HG03064 (cell line): ENCODE results near the gene SNRNP27.
A peak's percentile ranks its signal among the peaks of the same experiment; 100 is the strongest.
"Not testable (repeated sequence)": the region's sequence is repeated elsewhere in the genome, so short reads cannot be mapped to it uniquely, and the experiment has no call there.

Experiments used
- ATAC-seq: cut with Tn5 transposase; IDR thresholded peaks from one replicate; pipeline ENCODE4 v1.9.1; 2021; ENCODE audit warnings: low read depth; ENCODE audit not compliant: unreplicated experiment

The SNRNP27 gene, protein sequence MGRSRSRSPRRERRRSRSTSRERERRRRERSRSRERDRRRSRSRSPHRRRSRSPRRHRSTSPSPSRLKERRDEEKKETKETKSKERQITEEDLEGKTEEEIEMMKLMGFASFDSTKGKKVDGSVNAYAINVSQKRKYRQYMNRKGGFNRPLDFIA

DNA sequence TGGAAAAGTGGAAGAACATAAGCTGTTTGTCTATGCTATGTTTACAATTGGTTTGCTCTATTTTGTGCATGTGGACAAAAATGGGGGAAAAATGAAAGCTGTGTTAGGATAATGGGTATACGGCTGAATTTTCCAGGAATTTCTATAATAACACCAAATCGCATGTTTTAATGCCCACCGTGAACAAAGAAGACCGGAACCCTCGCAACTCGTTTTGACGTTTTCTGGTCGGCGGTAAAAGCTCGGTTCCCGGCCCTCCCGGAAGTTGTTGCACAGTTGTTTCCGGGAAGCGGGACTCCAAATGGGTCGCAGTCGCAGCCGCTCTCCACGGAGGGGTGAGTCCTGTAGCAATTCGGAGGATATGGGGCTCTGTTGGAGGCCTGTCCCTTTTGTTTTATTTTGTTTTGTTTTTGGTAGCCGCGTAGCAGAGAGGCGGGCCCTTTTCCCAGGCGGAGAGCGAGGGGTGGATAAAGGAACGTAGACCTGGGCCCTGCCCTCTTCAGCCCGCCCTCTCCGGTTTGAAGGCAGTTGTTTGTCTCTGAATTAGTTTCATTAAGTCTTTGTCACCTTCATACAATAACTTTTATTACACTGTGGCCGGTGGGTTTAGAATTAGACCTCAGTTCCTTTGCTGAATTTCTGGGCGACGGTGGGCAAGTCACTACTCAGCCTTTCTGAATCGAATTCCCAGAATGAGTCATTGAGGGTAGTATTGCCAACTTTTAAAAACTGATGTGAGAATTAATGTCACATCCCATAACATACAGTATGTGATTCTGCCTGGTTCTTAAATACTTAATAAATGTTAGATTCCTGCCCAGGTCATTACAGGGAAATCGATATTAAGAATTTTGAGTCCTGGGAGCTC lies at the start of gene SNRNP27:
SNRNP27 (plus strand) TSS at position 273 of the 868 bp plus-strand sequence; CDS start at position 302, 29 bp downstream.
- peak; percentile 46 for ATAC-seq

DNA sequence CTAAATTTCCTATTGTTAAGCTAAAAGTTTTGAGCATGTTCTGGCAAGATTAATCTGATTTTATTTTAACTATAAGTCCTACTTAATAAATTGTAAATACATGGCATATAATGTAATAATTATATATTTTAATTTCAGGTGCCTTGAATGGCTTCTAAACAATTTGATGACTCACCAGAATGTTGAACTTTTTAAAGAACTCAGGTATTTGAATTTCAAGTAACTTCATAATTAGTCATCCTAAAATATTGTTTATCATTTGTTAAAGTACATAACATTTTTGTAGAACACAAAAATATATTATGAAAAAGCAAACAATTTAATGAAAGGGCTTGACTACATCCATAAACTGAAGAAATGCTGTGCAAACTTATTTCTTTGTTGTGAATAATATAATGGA lies 49.8 kb upstream of the SNRNP27 start:
- ATAC-seq: no peak

DNA sequence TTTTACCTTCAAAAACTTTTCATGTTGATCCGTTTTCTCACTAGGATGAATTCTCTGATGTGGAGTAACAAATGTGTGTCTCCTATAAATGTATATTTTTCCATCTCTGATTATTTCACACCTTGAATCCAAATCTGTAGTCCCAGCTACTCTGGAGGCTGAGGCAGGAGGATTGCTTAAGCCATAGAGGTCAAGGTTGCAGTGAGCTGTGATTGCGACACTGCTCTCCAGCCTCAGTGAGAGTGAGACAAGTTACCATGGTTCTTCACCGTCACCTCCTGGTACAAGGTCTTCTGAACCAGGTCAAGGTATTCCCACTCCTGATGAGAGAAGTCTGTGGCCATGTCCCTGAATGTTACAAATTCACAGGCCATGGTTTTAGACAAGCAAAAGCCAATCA lies 49.2 kb upstream of the SNRNP27 start:
- ATAC-seq: no peak

DNA sequence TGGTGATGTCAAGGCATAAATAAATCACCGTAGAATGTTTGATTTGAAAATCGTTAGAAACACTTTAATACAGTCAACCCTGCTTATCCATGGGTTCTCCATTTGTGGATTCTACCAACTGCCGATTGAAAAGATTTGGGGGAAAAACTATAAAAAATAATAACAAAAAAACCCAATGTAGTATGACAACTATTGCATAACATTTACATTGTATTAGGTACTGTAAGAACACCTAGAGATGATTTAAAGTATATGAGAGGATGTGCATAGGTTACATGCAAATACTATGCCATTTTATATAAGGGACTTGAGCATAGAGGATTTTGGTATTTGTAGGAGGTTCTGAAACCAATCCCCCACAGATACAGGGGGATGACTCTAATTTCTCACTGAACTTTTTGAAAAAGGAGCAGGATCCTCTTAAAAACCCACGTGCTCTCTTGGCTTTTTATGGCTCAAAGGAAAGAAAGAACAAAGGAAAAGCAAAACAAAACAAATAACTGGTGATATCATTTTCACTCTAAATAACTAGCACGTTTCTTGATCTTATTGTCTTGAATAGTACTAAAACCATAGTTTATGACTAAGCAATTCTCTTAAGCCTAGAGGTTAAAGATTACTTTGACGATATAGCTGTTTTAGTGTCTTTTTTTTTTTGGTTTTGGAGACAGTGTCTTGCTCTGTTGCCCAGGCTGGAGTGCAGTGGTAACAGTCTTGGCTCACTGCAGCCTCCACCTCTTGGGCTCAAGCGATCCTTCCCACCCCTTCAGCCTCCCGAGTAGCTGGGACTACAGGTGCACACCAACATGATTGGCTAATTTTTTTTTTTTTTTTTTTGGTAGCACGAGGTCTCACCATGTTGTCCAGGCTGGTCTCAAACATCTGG lies 47.3 kb upstream of the SNRNP27 start:
- ATAC-seq: no peak

DNA sequence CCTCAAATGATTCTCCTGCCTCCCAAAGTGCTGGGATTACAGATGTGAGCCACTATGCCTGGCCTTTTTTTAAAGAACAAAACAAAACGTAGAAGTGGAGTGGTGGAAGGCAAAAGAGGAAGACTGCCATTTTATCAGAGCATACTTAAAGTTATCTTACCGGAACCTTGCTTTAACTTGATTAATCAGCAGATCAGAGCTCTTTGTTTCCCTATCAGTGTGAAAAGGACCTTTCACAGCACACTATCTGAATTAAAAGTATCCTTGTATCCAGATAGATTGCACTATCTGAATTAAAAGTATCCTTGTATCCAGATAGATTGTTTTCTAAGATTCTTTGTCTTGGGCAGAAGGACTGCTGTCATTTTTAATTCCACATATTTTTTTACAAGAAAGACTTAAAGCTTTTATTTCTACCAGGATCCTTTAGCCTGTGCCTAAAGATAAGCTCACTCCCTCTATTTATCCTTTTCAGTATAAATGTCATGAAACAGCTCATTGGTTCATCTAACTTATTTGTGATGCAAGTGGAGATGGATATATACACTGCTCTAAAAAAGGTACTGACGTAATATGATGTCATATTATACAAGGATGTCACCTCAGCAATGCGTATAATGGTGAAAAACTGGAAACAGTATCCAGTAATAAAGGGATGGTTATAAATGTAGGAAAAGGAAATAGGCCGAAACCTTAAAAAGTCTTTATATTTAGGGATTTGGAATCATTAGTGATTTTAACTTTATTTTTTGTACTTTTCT lies 46.5 kb upstream of the SNRNP27 start:
- no peak for ATAC-seq

DNA sequence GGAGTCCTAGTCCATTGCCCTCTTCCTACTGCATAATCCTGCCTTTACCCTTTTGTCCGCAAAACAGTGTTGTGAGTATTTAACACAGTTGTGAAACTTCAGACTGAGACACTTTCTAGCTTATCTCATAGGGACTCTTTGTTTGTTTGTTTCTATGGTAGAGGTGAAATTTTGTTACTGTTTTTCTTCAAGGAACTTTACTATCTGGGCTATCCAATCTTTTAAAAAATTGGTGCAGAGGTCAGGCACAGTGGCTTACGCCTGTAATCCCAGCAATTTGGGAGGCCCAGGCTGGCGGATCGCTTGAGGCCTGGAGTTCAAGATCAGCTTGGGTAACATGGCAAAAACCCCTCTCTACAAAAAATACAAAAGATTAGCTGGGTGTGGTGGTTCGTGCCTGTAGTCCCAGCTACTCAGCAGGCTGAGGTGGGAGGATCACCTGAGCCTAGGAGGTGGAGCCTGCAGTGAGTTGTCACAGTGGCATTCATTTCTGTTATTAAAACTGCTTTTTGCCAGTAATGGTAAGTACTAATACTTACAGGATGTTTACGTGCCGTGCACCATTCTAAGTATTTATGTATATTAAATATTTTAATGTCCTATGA lies 45.5 kb upstream of the SNRNP27 start:
- ATAC-seq: no peak

DNA sequence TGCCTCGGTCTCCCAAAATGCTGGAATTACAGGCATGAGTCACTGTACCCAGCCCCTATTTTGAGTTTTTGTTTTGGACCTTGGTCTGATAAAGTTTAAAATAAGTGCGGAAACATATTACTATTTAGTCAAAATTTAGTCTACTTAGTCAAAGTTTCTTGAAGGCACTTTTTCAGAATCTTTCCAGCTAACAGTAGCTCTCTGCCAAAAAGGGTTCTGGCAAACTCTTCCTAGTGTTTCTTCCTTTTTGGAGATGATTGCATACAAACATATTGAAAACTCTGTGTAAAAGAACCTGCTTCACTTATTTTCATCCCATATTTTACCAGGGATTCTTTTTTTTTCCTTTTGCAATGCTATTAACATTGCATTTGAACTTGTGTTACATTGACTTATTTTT lies 35.5 kb upstream of the SNRNP27 start:
- no peak for ATAC-seq

DNA sequence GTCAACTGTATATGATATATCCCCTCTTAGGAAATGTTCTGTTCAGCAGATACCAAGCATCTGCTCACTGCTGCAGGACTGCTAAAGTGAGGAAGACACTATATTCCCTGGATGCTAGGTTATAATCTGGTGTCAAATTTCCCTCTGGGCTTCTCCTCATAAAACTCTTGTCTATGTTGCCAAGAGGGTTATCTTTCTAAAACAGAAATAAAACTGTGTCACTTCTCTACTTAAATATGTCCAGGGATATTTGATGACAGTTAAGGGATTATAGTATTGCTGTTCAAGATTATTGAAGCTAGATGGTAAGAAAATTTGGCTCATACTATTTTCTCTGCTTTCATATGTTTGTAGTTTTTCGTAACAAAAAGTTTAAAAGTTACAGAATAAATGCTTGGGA lies 30.5 kb upstream of the SNRNP27 start:
- no peak for ATAC-seq

DNA sequence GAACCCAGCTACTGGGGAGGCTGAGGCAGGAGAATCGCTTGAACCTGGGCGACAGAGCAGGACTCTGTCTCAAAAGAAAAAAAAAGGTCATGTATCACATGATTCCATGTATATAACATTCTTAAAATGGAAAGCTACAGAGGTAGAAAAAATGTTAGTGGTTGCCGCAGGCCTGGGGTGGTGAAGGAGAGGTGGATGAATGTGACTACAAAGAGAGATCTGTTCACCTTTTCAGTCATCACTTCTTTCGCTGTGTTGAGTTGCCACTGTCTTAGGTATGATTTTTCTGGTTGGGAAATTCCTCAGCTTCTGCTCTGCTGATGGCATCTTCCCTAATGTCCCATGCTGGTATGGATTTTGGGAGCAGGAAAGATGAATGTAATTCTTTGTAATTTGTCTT lies 5.3 kb upstream of the SNRNP27 start:
- no peak for ATAC-seq

DNA sequence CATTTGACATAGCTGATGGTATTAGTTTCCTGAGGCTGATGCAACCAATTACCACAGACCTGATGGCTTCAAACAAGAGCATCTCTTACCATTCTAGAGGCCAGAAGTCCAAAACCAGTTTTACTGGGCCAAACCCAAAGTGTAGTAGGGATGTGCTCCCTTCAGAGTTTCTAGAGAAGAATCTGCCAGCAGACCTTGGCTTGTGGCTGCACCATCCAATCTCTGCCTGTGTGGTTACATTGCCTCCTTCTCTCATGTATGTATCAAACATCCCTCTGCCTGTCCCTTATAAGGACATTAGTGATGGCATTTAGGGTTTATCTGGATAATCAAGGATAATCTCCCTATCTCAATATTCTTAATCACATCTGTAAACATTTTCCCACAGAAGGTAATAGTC lies 4.5 kb upstream of the SNRNP27 start:
- ATAC-seq: no peak

DNA sequence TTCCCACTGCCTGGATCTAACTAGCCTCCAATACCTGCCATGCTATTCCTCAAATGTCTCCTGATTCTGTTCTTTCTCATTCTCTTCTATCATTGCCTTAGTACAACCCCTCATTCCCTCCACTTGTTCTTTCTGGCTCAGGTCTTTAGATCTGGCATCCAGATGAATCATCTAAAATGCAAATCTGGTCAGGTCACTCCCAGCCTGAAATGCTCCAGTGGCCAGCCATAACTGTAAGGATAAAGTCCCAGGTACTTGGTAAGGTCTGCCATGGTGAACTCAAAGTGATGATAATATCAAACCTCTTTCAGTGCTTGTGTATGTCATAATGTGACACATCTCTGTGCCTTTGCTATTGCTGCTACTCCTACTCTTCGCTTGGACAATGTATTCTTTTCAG lies 2.9 kb upstream of the SNRNP27 start:
- no peak for ATAC-seq

DNA sequence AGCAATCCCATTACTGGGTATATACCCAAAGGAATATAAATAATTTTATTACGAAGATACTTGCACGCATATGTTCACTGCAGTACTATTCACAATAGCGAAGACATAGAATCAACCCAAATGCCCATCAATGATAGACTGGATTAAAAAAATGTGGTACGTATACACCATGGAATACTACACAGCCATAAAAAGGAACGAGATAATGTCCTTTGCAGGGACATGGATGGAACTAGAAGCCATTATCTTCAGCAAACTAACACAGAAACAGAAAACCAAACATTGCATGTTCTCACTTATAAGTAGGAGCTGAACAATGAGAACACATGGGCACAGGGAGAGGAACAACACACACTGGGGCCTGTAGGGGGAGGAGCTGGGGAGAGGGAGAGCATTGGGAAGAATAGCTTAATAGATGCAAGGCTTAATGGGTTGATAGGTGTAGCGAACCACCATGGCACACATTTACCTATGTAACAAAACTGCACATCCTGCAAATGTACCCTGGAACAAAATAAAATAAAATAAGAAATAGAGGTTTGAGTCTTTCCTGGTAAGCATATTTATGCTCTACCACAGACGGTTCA lies 825 bp upstream of the SNRNP27 start:
- not testable (repeated sequence) for ATAC-seq

DNA sequence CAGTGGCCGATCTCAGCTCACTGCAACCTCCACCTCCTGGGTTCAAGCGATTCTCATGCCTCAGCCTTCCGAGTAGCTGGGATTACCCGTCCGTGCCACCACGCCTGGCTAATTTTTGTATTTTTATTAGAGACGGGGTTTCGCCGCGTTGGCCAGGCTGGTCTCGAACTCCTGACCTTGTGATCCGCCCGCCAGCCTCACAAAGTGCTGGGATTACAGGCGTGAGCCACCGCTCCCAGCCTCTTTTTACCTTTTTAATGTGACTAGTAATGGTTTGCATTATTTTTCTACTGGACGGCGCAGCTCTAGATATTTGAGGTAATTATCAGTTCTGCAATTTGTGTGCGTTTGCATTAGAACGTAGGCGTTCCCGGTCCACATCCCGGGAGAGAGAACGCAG lies 981 bp downstream of the SNRNP27 start:
- not testable (repeated sequence) for ATAC-seq

DNA sequence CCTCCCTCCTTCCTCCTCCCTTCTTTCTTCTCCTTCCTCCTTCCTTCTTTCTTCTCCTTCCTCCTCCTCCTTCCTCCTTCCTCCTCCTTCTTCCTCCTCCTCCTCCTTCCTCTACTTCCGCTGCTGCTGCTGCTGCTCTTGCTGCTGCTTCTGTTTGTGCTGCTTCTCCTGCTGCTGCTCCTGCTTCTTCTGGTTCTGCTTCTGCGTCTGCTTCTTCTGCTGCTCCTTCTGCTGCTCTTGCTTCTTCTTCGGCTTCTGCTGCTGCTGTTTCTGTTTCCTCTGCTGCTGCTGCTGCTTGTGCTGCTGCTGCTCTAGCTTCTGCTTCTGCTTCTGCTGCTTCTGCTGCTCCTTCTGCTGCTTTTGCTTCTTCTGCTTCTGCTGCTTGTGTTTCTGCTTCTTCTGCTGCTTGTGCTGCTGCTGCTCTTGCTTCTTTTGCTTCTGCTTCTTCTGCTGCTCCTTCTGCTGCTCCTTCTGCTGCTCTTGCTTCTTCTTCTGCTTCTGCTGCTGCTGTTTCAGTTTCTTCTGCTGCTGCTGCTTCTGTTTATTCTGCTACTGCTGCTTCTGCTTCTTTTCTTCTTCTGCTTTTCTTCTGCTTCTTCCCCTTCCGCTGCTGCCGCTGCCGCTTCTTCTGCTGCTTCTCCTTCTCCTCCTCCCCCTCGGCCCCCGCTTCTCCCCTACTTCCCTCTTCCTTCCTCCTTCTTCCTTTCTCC lies 8.6 kb downstream of the SNRNP27 start:
- ATAC-seq: no peak

DNA sequence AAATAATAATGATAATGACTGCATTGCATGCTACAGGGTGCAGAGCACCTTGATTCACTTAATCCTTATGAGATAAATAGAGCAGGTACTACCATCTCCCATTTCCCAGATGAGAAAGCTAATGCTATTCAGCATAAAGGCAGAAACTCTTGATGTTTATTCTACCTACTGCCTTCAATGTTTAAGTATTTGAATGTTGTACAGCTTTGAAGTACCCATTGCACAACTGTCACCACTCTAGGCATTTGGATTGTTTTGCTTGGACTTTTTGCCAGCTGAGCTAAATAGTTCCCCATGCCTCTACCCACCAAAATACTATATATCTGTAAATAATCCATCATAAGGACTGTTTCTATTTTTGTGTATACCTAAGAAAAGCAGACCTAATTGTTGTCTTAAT lies 13.5 kb downstream of the SNRNP27 start:
- ATAC-seq: no peak

DNA sequence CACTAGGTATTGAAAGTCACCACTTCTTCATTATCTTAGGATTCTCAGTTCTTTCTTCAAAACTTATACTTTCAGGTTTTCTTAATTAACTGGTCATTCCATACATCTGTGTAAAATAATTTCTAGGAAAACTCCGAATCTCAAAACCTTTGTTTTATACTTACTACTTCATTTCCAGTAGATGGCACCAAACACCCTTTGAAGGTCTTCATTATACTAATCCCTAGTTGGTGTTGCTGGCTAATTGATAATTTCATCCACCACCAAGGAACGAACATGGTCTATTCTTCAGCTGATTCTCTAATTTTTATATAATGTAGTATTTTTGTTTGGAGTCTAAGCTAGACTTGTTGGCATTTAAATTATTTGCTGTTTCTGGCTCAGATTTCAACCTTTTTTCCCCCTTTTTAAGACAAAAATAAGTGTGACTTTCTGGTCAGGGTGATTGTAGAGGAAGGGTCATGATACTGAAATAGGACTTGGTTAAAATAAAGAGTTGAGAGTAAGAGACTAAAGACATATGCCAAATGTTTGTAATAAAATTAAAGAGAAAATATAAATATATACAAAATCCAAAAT lies 18.3 kb downstream of the SNRNP27 start:
- ATAC-seq: no peak

DNA sequence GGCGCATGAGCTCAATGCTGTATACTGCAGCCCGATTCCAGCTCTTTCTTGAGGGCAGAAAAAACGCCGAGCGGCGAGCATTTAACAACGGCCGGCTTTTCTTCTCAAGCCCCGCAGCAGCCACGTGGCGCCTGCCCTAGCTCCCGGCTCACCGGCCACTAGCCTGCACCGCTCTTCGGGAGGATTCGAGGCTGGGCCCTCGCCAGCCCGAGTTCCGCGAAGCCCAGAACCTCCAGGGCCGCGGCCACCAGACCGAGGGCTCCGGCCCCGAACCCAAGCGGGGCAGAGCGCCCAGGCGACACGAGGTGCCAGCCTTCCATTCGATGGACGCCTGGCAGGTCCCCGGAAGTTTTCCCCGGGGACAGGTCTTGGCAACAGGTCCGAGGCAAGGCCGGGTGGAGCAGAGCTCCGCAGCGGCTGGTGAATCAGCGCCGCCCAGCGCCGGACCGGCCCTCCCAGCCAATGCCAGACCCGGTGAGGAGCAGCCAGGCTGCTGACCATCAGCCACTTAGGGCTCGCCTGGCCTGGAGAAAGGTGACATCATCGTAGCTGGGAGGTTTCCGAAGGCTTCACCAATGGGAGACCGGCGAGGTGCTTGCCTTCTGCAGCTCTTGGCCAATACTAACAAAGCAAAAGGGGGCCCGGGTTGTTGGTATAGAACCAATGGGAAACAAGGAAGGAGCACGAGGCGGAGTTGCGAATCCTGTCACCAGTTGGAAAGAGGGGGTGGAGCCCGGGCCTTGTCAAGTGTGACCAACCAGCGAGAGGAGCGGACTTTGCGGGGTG lies 20.6 kb downstream of the SNRNP27 start:
- ATAC-seq: peak; percentile 82
